Loucy (cell line): ENCODE measurements around the gene EBI3.

Source experiments
- CTCF ChIP-seq: fragments of 200-600 bp; sonication (generic); conservative IDR thresholded peaks from 2 replicates; pipeline ENCODE4 v1.5.1; 2014; ENCODE audit warnings: mild to moderate bottlenecking, antibody characterized with exemption, low read length
- EZH2phosphoT487 ChIP-seq: fragments of 200-600 bp; IDR thresholded peaks from 2 replicates; pipeline ENCODE4 v1.6.1; 2018; ENCODE audit warnings: antibody characterized with exemption, mild to moderate bottlenecking, moderate library complexity, borderline replicate concordance

- TF ChIP-seq CTCF (no peak), EZH2phosphoT487 (no peak)
These were observed 9.1 kb upstream of the EBI3 start for GRCh38 chr19:4220188-4220587.
